ENCODE data around the gene IFITM1. TPM values are rescaled to one million over a fixed set of nuclear protein-coding genes. Genes with fewer than 3 reads are reported as not detected.
A peak's percentile ranks its signal among the peaks of the same experiment; 100 is the strongest.

Gene IFITM1
- total RNA-seq, 2 experiments from 2014 or later, result 36.4 to 72.4 TPM

DNA sequence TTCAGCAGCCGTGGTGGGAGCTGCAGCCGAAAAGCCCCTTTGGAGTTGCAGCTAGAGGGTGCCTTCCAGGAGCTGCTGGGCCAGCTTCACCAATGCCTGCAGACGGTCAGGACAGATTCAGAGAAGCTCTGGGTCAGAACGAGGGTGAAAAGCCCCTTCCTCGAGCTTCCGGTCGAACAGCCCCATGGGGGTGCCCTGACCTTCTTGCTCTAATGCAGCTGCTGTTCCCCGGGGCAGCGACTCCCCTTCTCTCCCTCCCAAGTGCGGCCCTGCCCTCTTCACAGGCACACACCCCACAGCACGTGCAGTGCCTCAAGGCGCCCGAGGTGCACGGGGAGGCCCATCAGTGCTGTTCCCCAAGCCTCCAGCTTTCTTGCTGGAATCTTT, 16.5 kb downstream of the IFITM1 start:
- POLR2A ChIA-PET, result interaction anchor here (0.6 to 5.5 kb wide), 8 partner anchors 9 to 114 kb away, joined by 3 to 63 read pairs (median 12); no protein-coding TSS in a partner anchor
- intact Hi-C loops (cut with micrococcal nuclease; ENCODE audit: unreplicated experiment), result no loop called here
- H3K9me2 ChIP-seq (ENCODE audit: insufficient read depth, low read length), result no peaks in the 10 kb centered on the region
- H3K4me1 ChIP-seq (ENCODE audit: insufficient read depth, low read length, poor library complexity, severe bottlenecking), result peaks cover 88% of the 10 kb centered on the region
- no peak for TF ChIP-seq EZH2phosphoT487 (IDR thresholded peaks at IDR 0.05; ENCODE audit: borderline replicate concordance, low read depth, low read length)
- TF ChIP-seq, protein P1, sequence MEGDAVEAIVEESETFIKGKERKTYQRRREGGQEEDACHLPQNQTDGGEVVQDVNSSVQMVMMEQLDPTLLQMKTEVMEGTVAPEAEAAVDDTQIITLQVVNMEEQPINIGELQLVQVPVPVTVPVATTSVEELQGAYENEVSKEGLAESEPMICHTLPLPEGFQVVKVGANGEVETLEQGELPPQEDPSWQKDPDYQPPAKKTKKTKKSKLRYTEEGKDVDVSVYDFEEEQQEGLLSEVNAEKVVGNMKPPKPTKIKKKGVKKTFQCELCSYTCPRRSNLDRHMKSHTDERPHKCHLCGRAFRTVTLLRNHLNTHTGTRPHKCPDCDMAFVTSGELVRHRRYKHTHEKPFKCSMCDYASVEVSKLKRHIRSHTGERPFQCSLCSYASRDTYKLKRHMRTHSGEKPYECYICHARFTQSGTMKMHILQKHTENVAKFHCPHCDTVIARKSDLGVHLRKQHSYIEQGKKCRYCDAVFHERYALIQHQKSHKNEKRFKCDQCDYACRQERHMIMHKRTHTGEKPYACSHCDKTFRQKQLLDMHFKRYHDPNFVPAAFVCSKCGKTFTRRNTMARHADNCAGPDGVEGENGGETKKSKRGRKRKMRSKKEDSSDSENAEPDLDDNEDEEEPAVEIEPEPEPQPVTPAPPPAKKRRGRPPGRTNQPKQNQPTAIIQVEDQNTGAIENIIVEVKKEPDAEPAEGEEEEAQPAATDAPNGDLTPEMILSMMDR (conservative IDR thresholded peaks at IDR 0.05; ENCODE audit: low read length), result 0 out of 2 replicates have a peak, but pooled peaks have one; percentile 2
- H3K79me2 ChIP-seq (ENCODE audit: insufficient read depth, low read depth, low read length), result no peaks in the 10 kb centered on the region
- CTCF ChIA-PET (ENCODE audit: unreplicated experiment), result interaction anchor here (0.7 to 1.3 kb wide), 4 partner anchors 10 to 25 kb away, joined by 3 to 4 read pairs (median 4); no protein-coding TSS in a partner anchor
- peak; percentile 72 for DNase-seq (ENCODE audit: low spot score)
- H3K27ac ChIP-seq (ENCODE audit: low read depth, low read length, poor library complexity, severe bottlenecking), result peak overlapping the region; percentile 91
- peak overlapping the region; percentile 5; the same call in 1 of the 2 replicates for H2AFZ ChIP-seq (ENCODE audit: low read length)
- peak overlapping the region; percentile 61 for H3K4me3 ChIP-seq (ENCODE audit: low read depth, low read length, poor library complexity, severe bottlenecking)
- H3K4me2 ChIP-seq (ENCODE audit: low read length), result peak overlapping the region; percentile 85
- H4K20me1 ChIP-seq (ENCODE audit: insufficient read depth, low read length), result no peaks in the 10 kb centered on the region
- H3K9me3 ChIP-seq (ENCODE audit: low read length), result peaks cover 14% of the 10 kb centered on the region
- no TSS peak for BruUV-seq (replicated peaks)
- H3K36me3 ChIP-seq (ENCODE audit: insufficient read depth, low read length), result peaks cover 9% of the 10 kb centered on the region

DNA sequence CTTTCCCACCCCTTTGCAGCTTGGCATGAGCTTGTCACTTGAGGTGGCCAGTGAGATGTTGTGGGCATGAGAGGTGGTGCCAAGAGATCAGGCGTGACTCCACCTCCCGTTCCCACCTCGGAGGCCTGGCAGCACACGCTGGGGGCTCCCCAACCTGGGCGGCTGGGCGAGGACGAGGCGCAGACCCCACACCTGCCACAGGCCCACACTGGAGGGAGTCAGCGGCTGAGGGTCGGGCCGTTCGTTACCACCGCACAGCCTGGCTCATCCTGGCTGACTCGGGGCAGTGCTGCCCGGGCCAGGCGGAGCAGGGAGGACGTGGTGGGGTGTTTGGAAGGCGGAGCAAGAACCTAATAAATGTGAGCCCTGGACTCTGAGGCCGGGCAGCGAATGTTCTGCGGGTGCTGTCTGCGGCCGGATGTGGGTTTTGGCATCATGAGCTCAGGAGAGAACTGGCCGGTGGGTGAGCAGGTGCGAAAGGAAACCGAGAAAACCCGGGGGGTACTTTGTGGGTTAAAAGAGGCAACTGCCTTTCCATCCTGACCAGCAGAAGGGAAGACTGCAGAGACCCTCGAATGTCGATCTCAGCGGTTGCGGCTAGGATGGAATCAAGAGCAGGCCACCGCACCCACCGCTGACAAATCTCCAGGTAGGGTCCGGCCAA, 17.0 kb downstream of the IFITM1 start:
- DNase-seq (ENCODE audit: low spot score), result peak; percentile 94
- Histone ChIP-seq H3K4me3 (ENCODE audit: low read depth, low read length, poor library complexity, severe bottlenecking) (peak overlapping the region; percentile 61), H3K36me3 (ENCODE audit: insufficient read depth, low read length) (peaks cover 9% of the 10 kb centered on the region), H3K9me2 (ENCODE audit: insufficient read depth, low read length) (no peaks in the 10 kb centered on the region), H3K9me3 (ENCODE audit: low read length) (peaks cover 14% of the 10 kb centered on the region), H2AFZ (ENCODE audit: low read length) (peak overlapping the region; percentile 35; the same call in 1 of the 2 replicates), H4K20me1 (ENCODE audit: insufficient read depth, low read length) (no peaks in the 10 kb centered on the region), H3K79me2 (ENCODE audit: insufficient read depth, low read depth, low read length) (no peaks in the 10 kb centered on the region), H3K4me2 (ENCODE audit: low read length) (peak overlapping the region; percentile 85), H3K4me1 (ENCODE audit: insufficient read depth, low read length, poor library complexity, severe bottlenecking) (peaks cover 92% of the 10 kb centered on the region), H3K27ac (ENCODE audit: low read depth, low read length, poor library complexity, severe bottlenecking) (peak overlapping the region; percentile 91)
- ChIA-PET POLR2A (interaction anchor here (0.6 to 5.5 kb wide), 9 partner anchors 8 to 114 kb away, joined by 3 to 63 read pairs (median 8); no protein-coding TSS in a partner anchor), CTCF (ENCODE audit: unreplicated experiment) (interaction anchor here (1.0 to 1.3 kb wide), 3 partner anchors 10 to 24 kb away, joined by 4 read pairs; no protein-coding TSS in a partner anchor)
- no TSS peak for BruUV-seq (replicated peaks)
- intact Hi-C loops (cut with micrococcal nuclease; ENCODE audit: unreplicated experiment), result no loop called here
- TF ChIP-seq, protein P1 (conservative IDR thresholded peaks at IDR 0.05; ENCODE audit: low read length), result no peak
- no peak for TF ChIP-seq EZH2phosphoT487 (IDR thresholded peaks at IDR 0.05; ENCODE audit: borderline replicate concordance, low read depth, low read length)

Measured in OCI-LY7 (cell line).